IMR-90 (cell line): ENCODE measurements around the gene ZNG1B.
"Not testable (repeated sequence)": the region's sequence is repeated elsewhere in the genome, so short reads cannot be mapped to it uniquely, and the experiment has no call there.

Source experiments
- BHLHE40 ChIP-seq: fragments of 150-350 bp; IDR thresholded peaks from 2 replicates; pipeline ENCODE4 v1.6.1; 2016; ENCODE audit warnings: mild to moderate bottlenecking, low read depth, low read length
- CEBPB ChIP-seq: IDR thresholded peaks from 2 replicates; pipeline ENCODE4 v1.6.1; 2012; ENCODE audit warnings: low read depth, low read length, improper control_type of control experiment
- FOS ChIP-seq: fragments of 150-350 bp; IDR thresholded peaks from 2 replicates; pipeline ENCODE4 v1.6.1; 2016; ENCODE audit warnings: low read depth, low read length
- MAFK ChIP-seq: IDR thresholded peaks from 2 replicates; pipeline ENCODE4 v1.6.1; 2012; ENCODE audit warnings: low read depth, low read length, improper control_type of control experiment
- MXI1 ChIP-seq: IDR thresholded peaks from 2 replicates; pipeline ENCODE4 v1.6.1; 2012; ENCODE audit warnings: low read depth, mild to moderate bottlenecking, low read length, moderate library complexity, borderline replicate concordance
- POLR2A ChIP-seq: IDR thresholded peaks from 2 replicates; pipeline ENCODE4 v1.6.1; 2012; ENCODE audit warnings: mild to moderate bottlenecking, low read depth, low read length
- SMC3 ChIP-seq: fragments of 150-350 bp; IDR thresholded peaks from 2 replicates; pipeline ENCODE4 v1.6.1; 2016; ENCODE audit warnings: low read depth, mild to moderate bottlenecking, antibody characterized with exemption, low read length, moderate library complexity
- TF ChIP-seq, protein P1 (sequence below): conservative IDR thresholded peaks from 2 replicates; pipeline ENCODE4 v1.5.1; 2012; ENCODE audit warnings: mild to moderate bottlenecking, low read depth, low read length, improper control_type of control experiment
- TF ChIP-seq, protein P2 (sequence below): fragments of 150-350 bp; IDR thresholded peaks from 2 replicates; pipeline ENCODE4 v1.6.1; 2016; ENCODE audit warnings: low read depth, mild to moderate bottlenecking, low read length, moderate library complexity, borderline replicate concordance

DNA sequence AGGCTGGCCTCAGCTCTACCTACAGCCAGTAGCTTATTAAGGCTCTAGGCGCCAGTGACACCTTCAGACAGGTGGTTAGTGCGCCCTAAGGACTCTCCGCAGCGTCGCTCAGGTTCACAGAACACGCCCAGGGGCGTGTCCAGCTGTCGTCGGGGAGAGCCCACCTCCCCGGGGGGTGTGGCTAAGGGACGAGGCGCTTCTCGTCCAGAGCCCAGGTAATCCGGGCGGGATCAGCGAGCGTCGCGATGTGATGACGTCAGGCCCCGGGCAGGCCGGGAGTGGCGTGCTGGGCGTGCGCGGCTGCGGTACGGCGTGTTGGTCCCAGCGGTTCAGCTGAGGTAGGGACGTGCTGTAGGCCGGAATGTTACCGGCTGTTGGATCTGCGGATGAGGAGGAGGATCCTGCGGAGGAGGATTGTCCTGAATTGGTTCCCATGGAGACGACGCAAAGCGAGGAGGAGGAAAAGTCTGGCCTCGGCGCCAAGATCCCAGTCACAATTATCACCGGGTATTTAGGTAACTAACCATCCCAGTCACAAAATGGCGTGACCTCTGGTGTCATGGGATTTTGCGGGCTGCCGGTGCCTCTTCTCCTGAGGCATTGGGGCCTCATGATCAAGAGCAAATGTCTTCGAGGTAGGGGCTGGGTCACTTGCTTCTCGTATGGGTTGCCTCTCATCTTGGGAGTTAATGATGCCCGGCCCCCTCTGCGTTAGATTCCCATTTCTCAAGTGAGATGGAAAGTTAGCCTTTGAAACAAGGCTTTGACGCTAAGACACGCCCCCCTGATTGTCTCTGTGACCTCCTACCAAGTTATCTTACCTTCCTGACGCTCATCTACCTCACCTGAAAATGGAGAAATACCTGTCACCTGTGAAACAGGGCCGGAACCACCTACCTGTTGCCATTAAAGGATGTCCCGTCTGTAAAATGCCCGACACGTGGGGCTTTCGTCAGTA lies at the start of gene ZNG1B:
- TF ChIP-seq, protein P1, sequence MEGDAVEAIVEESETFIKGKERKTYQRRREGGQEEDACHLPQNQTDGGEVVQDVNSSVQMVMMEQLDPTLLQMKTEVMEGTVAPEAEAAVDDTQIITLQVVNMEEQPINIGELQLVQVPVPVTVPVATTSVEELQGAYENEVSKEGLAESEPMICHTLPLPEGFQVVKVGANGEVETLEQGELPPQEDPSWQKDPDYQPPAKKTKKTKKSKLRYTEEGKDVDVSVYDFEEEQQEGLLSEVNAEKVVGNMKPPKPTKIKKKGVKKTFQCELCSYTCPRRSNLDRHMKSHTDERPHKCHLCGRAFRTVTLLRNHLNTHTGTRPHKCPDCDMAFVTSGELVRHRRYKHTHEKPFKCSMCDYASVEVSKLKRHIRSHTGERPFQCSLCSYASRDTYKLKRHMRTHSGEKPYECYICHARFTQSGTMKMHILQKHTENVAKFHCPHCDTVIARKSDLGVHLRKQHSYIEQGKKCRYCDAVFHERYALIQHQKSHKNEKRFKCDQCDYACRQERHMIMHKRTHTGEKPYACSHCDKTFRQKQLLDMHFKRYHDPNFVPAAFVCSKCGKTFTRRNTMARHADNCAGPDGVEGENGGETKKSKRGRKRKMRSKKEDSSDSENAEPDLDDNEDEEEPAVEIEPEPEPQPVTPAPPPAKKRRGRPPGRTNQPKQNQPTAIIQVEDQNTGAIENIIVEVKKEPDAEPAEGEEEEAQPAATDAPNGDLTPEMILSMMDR = not testable (repeated sequence)
- TF ChIP-seq POLR2A, CEBPB, BHLHE40, SMC3, MXI1, FOS, MAFK: not testable (repeated sequence)
- TF ChIP-seq, protein P2, sequence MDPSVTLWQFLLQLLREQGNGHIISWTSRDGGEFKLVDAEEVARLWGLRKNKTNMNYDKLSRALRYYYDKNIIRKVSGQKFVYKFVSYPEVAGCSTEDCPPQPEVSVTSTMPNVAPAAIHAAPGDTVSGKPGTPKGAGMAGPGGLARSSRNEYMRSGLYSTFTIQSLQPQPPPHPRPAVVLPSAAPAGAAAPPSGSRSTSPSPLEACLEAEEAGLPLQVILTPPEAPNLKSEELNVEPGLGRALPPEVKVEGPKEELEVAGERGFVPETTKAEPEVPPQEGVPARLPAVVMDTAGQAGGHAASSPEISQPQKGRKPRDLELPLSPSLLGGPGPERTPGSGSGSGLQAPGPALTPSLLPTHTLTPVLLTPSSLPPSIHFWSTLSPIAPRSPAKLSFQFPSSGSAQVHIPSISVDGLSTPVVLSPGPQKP = not testable (repeated sequence)
